HepG2 (cell line): ENCODE data around the gene HLA-DOA. TPM values are rescaled to one million over a fixed set of nuclear protein-coding genes. Genes with fewer than 3 reads are reported as not detected.

Experiments used
- ADNP ChIP-seq: sonication (generic); formaldehyde crosslinking; IDR thresholded peaks from 2 replicates; pipeline ENCODE4 v1.4.0; 2020; ENCODE audit warnings: missing genetic modification reagents
- ARNT2 ChIP-seq: sonication (generic); formaldehyde crosslinking; IDR thresholded peaks from 2 replicates; pipeline ENCODE4 v1.8.0; 2022; ENCODE audit warnings: mild to moderate bottlenecking, low read depth, missing genetic modification reagents, moderate library complexity
- IRF2 ChIP-seq: IDR thresholded peaks from 2 replicates; pipeline ENCODE4 v1.6.1; 2018; ENCODE audit warnings: missing genetic modification reagents, missing compliant biosample characterization
- JARID2 ChIP-seq: sonication (generic); formaldehyde crosslinking; IDR thresholded peaks from 2 replicates; pipeline ENCODE4 v1.8.1; 2023; ENCODE audit warnings: missing genetic modification reagents, inconsistent platforms; ENCODE audit not compliant: insufficient replicate concordance
- POGZ ChIP-seq: sonication (generic); formaldehyde crosslinking; IDR thresholded peaks from 2 replicates; pipeline ENCODE4 v1.4.0; 2020; ENCODE audit warnings: mild to moderate bottlenecking, missing genetic modification reagents
- SMAD1 ChIP-seq: sonication (generic); formaldehyde crosslinking; IDR thresholded peaks from 2 replicates; pipeline ENCODE4 v1.4.0; 2020; ENCODE audit warnings: missing genetic modification reagents, low read depth, mild to moderate bottlenecking, borderline replicate concordance
- TBX3 ChIP-seq: fragments of 450-650 bp; IDR thresholded peaks from 2 replicates; pipeline ENCODE4 v1.6.1; 2017; ENCODE audit warnings: antibody characterized with exemption, mild to moderate bottlenecking, inconsistent platforms, borderline replicate concordance
- TMF1 ChIP-seq: sonication (generic); formaldehyde crosslinking; IDR thresholded peaks from 2 replicates; pipeline ENCODE4 v1.8.1; 2022; ENCODE audit warnings: low read depth, missing genetic modification reagents
- ZKSCAN8 ChIP-seq: IDR thresholded peaks from 2 replicates; pipeline ENCODE4 v1.6.1; 2016; ENCODE audit warnings: borderline replicate concordance, missing genetic modification reagents, missing compliant biosample characterization
- ZNF142 ChIP-seq: sonication (generic); formaldehyde crosslinking; IDR thresholded peaks from 2 replicates; pipeline ENCODE4 v1.4.0; 2020; ENCODE audit warnings: missing genetic modification reagents
- ZNF382 ChIP-seq: sonication (generic); formaldehyde crosslinking; IDR thresholded peaks from 2 replicates; pipeline ENCODE4 v1.5.0; 2020; ENCODE audit warnings: missing genetic modification reagents, mild to moderate bottlenecking, borderline replicate concordance
- ZNF589 ChIP-seq: sonication (generic); formaldehyde crosslinking; conservative IDR thresholded peaks from 2 replicates; pipeline ENCODE4 v1.8.0; 2022; ENCODE audit warnings: mild to moderate bottlenecking, moderate library complexity, missing genetic modification reagents
- ZNF782 ChIP-seq: sonication (generic); formaldehyde crosslinking; IDR thresholded peaks from 2 replicates; pipeline ENCODE4 v1.4.0; 2020; ENCODE audit warnings: missing genetic modification reagents, mild to moderate bottlenecking, borderline replicate concordance
- ZNF788 ChIP-seq: sonication (generic); formaldehyde crosslinking; IDR thresholded peaks from 2 replicates; pipeline ENCODE4 v1.5.0; 2020; ENCODE audit warnings: mild to moderate bottlenecking, missing genetic modification reagents, borderline replicate concordance
- ZXDC ChIP-seq: sonication (generic); formaldehyde crosslinking; IDR thresholded peaks from 2 replicates; pipeline ENCODE4 v1.5.0; 2020; ENCODE audit warnings: mild to moderate bottlenecking, missing genetic modification reagents
- polyA plus RNA-seq, 8 experiments: library from polyadenylated mRNA; depleted of rRNA in 3 of 8; stranded (reverse) in 7 of 8; unstranded in 1 of 8; fragments of >200 nt; fragmentation: Illumina TruSeq in 4 of 8; extraction: Trizol in 4 of 8; gene quantifications; 2 replicates each; pipeline versions ENCODE4 v1.2.1 to v1.2.3, GENCODE V29; 2011 to 2016; ENCODE audit warnings: low read depth in 4 of 8, missing spikeins in 1 of 8, mixed read lengths in 1 of 8; ENCODE audit not compliant: insufficient read depth in 1 of 8
- total RNA-seq, 5 experiments: library from RNA; depleted of rRNA; stranded (reverse); fragments of >200 nt; fragmentation: Illumina TruSeq; extraction: Trizol; gene quantifications; 2 replicates each; pipeline ENCODE4 v1.2.3, GENCODE V29; 2016; ENCODE audit warnings: low read depth in 1 of 5
- TF ChIP-seq, protein P1 (sequence below): sonication (generic); formaldehyde crosslinking; IDR thresholded peaks from 2 replicates; pipeline ENCODE4 v1.5.0; 2020; ENCODE audit warnings: missing genetic modification reagents
- TF ChIP-seq, protein P2 (sequence below): IDR thresholded peaks from 2 replicates; pipeline ENCODE4 v1.6.1; 2016; ENCODE audit warnings: missing genetic modification reagents, missing compliant biosample characterization
- TF ChIP-seq, protein P3 (sequence below): sonication (generic); formaldehyde crosslinking; IDR thresholded peaks from 2 replicates; pipeline ENCODE4 v1.8.1; 2023; ENCODE audit warnings: mild to moderate bottlenecking, missing genetic modification reagents, borderline replicate concordance

Gene HLA-DOA
- total and polyA plus RNA-seq, 2 of the 13 experiments (the other 11 are each of a cell fraction or from before 2014, with no cell fraction given), result 0.03 to 0.09 TPM

DNA sequence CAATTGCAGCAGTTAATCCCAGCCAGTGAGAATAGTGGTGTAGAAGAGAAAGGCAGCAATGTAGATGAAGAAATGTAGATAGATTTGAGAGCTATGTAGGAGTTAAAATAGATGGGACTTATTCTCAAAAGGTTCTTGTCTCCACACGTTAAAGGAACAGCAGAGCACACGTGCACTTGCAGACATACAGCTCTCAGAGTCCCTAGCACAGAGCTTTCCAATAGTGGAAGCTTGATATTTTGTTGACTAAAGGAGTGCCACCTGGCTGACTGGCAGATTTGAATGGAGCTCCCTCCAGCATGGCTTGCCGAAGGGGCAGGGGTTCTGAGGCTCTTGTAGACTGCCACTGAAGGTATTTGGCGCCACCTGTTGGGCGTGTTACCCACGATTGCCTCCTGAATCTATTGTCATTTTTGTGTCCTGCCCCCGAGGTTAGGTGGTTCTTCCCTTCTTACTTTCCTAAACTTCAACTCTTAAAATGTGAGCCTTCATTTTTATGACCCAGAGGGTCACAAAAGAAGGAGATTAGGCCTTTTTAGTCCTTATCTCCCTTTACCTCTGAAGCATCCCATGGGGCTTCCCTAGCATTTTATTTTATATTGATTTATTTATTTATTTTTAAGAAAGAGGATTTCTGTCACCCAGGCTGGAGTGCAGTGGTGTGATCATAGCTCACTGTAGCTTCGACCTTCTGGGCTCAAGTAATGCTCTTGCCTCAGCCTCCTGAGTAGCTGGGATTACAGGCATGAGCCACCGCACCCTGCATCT is 24.6 kb downstream of the HLA-DOA start (continued):
- TF ChIP-seq ZXDC (no peak), ZNF142 (CRISPR knock-in tag) (no peak), ARNT2 (no peak), ZNF782 (CRISPR knock-in tag) (no peak), POGZ (CRISPR knock-in tag) (peak; percentile 23; the same call in 1 of the 2 replicates), TMF1 (no peak), ZNF788 (CRISPR knock-in tag) (no peak), SMAD1 (CRISPR knock-in tag) (no peak), ZKSCAN8 (CRISPR knock-in tag) (no peak), JARID2 (CRISPR knock-in tag) (no peak), ADNP (CRISPR knock-in tag) (no peak), ZNF589 (CRISPR knock-in tag) (no peak), TBX3 (no peak), ZNF382 (CRISPR knock-in tag) (no peak), IRF2 (0 out of 2 replicates have a peak, but pooled peaks have one; percentile 41)
- TF ChIP-seq, protein P1, sequence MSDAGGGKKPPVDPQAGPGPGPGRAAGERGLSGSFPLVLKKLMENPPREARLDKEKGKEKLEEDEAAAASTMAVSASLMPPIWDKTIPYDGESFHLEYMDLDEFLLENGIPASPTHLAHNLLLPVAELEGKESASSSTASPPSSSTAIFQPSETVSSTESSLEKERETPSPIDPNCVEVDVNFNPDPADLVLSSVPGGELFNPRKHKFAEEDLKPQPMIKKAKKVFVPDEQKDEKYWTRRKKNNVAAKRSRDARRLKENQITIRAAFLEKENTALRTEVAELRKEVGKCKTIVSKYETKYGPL, result no peak
- TF ChIP-seq, protein P2, sequence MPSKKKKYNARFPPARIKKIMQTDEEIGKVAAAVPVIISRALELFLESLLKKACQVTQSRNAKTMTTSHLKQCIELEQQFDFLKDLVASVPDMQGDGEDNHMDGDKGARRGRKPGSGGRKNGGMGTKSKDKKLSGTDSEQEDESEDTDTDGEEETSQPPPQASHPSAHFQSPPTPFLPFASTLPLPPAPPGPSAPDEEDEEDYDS (CRISPR knock-in tag), result 0 out of 2 replicates have a peak, but pooled peaks have one; percentile 35
- TF ChIP-seq, protein P3, sequence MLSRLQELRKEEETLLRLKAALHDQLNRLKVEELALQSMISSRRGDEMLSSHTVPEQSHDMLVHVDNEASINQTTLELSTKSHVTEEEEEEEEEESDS (CRISPR knock-in tag), result no peak
